ENCODE data around the gene CMTM5. TPM values are rescaled to one million over a fixed set of nuclear protein-coding genes. Genes with fewer than 3 reads are reported as not detected.

CMTM5 gene
- total RNA-seq, 2 experiments from 2014 or later: not detected

DNA sequence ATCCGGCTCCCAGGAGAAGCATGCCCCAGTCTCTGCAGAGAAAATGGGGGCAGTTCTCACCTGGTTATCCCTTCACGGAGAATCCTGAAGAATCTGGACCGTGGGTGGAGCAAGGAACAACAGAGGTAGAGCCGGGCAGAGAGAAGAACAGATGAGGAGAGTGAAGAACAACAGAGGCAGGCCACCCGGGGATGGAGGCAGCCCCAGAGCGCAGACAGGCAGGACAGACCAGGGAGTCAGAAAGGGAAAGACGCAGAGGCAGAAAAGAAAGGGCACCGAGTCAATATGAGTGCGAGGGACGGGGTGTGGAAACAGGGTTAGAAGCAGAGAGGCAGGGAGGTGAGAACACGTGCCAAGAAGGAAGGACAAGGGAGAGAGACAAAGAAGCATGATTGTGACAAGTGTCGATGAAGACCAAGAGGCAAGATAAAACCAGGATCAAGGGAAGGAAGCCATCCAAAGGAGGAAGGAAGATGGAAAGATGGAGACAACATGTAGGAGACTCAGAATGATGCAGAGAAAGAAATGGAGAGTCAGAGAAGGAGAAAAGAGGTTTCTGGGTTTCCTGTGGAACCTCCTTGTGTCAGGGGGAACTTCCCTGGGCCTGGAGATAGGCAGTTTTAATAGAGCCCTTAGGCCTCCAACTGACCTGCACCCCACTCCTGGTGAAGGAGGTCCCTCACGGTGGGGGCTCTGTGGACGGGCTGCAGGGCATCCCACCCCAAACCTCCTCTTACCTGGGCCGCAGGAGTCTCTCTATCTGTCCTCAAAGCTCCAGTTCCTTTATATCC lies 30.9 kb downstream of the CMTM5 start, which contains the start of gene MYH6:
MYH6 (minus strand) TSS at position 758 of the 791 bp plus-strand sequence. CDS start 1,050 bp downstream, outside the sequence.
- H3K4me2 ChIP-seq (ENCODE audit: low read length): no peak within 1 kb of the TSS
- no peaks in the 10 kb centered on the region for H4K20me1 ChIP-seq (ENCODE audit: insufficient read depth, low read length)
- CTCF ChIA-PET (ENCODE audit: unreplicated experiment): no interaction called here
- H3K4me1 ChIP-seq (ENCODE audit: insufficient read depth, low read length, poor library complexity, severe bottlenecking): no peaks in the 10 kb centered on the region
- H3K9me2 ChIP-seq (ENCODE audit: insufficient read depth, low read length): no peaks in the 10 kb centered on the region
- TF ChIP-seq, protein P1, sequence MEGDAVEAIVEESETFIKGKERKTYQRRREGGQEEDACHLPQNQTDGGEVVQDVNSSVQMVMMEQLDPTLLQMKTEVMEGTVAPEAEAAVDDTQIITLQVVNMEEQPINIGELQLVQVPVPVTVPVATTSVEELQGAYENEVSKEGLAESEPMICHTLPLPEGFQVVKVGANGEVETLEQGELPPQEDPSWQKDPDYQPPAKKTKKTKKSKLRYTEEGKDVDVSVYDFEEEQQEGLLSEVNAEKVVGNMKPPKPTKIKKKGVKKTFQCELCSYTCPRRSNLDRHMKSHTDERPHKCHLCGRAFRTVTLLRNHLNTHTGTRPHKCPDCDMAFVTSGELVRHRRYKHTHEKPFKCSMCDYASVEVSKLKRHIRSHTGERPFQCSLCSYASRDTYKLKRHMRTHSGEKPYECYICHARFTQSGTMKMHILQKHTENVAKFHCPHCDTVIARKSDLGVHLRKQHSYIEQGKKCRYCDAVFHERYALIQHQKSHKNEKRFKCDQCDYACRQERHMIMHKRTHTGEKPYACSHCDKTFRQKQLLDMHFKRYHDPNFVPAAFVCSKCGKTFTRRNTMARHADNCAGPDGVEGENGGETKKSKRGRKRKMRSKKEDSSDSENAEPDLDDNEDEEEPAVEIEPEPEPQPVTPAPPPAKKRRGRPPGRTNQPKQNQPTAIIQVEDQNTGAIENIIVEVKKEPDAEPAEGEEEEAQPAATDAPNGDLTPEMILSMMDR (conservative IDR thresholded peaks at IDR 0.05; ENCODE audit: low read length): no peak
- TF ChIP-seq EZH2phosphoT487 (IDR thresholded peaks at IDR 0.05; ENCODE audit: borderline replicate concordance, low read depth, low read length): no peak
- POLR2A ChIA-PET: no interaction called here
- no peak within 1 kb of the TSS for H3K27ac ChIP-seq (ENCODE audit: low read depth, low read length, poor library complexity, severe bottlenecking)
- no peaks in the 10 kb centered on the region for H3K36me3 ChIP-seq (ENCODE audit: insufficient read depth, low read length)
- no peak within 1 kb of the TSS for H3K4me3 ChIP-seq (ENCODE audit: low read depth, low read length, poor library complexity, severe bottlenecking)
- no TSS peak for BruUV-seq (replicated peaks)
- no peak for DNase-seq (ENCODE audit: low spot score)
- no peaks in the 10 kb centered on the region for H3K79me2 ChIP-seq (ENCODE audit: insufficient read depth, low read depth, low read length)
- H2AFZ ChIP-seq (ENCODE audit: low read length): no peak within 1 kb of the TSS
- intact Hi-C loops (cut with micrococcal nuclease; ENCODE audit: unreplicated experiment): no loop called here
- H3K9me3 ChIP-seq (ENCODE audit: low read length): no peaks in the 10 kb centered on the region

DNA sequence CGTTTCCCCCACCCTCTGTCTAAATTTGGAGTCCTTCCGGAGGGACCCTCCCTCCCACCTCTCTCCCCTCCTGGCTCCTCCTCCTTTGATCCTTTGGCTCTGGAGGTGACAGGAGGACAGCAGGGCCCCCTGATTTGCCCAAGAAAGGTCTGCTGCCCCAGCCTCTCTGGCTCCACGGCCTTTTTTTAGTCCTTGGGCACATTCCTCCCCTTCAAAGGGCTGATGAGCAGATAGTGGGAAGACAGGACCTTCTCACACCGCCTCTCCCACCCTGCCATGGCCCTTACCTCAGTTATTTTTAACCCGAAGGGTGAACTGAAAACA lies 31.4 kb downstream of the CMTM5 start:
- TF ChIP-seq, protein P1 (conservative IDR thresholded peaks at IDR 0.05; ENCODE audit: low read length): no peak
- no peak for TF ChIP-seq EZH2phosphoT487 (IDR thresholded peaks at IDR 0.05; ENCODE audit: borderline replicate concordance, low read depth, low read length)
- POLR2A ChIA-PET: no interaction called here
- H3K9me3 ChIP-seq (ENCODE audit: low read length): no peaks in the 10 kb centered on the region
- H3K4me3 ChIP-seq (ENCODE audit: low read depth, low read length, poor library complexity, severe bottlenecking): no peak overlapping the region
- CTCF ChIA-PET (ENCODE audit: unreplicated experiment): no interaction called here
- H3K9me2 ChIP-seq (ENCODE audit: insufficient read depth, low read length): no peaks in the 10 kb centered on the region
- no peaks in the 10 kb centered on the region for H3K36me3 ChIP-seq (ENCODE audit: insufficient read depth, low read length)
- H3K27ac ChIP-seq (ENCODE audit: low read depth, low read length, poor library complexity, severe bottlenecking): no peak overlapping the region
- H3K4me2 ChIP-seq (ENCODE audit: low read length): no peak overlapping the region
- H3K4me1 ChIP-seq (ENCODE audit: insufficient read depth, low read length, poor library complexity, severe bottlenecking): no peaks in the 10 kb centered on the region
- intact Hi-C loops (cut with micrococcal nuclease; ENCODE audit: unreplicated experiment): no loop called here
- H3K79me2 ChIP-seq (ENCODE audit: insufficient read depth, low read depth, low read length): no peaks in the 10 kb centered on the region
- BruUV-seq (replicated peaks): no TSS peak
- H4K20me1 ChIP-seq (ENCODE audit: insufficient read depth, low read length): no peaks in the 10 kb centered on the region
- no peak for DNase-seq (ENCODE audit: low spot score)
- no peak overlapping the region for H2AFZ ChIP-seq (ENCODE audit: low read length)

DNA sequence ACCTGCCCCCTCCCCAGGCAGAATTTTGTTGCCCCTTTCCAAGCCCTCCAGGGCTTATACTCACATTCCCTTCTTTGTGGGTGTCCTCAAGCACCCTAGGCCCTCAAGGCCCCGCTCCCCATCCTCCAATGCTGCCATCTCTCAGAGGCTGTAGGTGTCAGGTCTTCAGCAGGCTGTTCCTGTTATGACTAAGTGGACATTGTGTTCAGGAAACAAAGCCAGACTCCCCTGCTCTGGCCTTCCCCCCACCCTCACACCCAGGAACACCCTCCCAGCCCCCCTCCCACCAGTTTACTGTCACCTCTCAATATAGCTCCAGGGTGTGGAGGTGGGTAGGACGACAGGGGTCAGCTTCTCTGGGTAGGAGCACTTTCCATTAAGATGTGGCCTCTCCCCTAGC lies 32.6 kb downstream of the CMTM5 start:
- BruUV-seq (replicated peaks): no TSS peak
- no peak for DNase-seq (ENCODE audit: low spot score)
- H3K9me2 ChIP-seq (ENCODE audit: insufficient read depth, low read length): no peaks in the 10 kb centered on the region
- H3K4me3 ChIP-seq (ENCODE audit: low read depth, low read length, poor library complexity, severe bottlenecking): no peak overlapping the region
- H3K9me3 ChIP-seq (ENCODE audit: low read length): no peaks in the 10 kb centered on the region
- H3K27ac ChIP-seq (ENCODE audit: low read depth, low read length, poor library complexity, severe bottlenecking): no peak overlapping the region
- intact Hi-C loops (cut with micrococcal nuclease; ENCODE audit: unreplicated experiment): no loop called here
- no peaks in the 10 kb centered on the region for H3K79me2 ChIP-seq (ENCODE audit: insufficient read depth, low read depth, low read length)
- no peaks in the 10 kb centered on the region for H3K36me3 ChIP-seq (ENCODE audit: insufficient read depth, low read length)
- H3K4me1 ChIP-seq (ENCODE audit: insufficient read depth, low read length, poor library complexity, severe bottlenecking): no peaks in the 10 kb centered on the region
- no peaks in the 10 kb centered on the region for H4K20me1 ChIP-seq (ENCODE audit: insufficient read depth, low read length)
- no peak overlapping the region for H3K4me2 ChIP-seq (ENCODE audit: low read length)
- CTCF ChIA-PET (ENCODE audit: unreplicated experiment): interaction anchor here (0.6 kb wide), 1 partner anchor 898 kb away, joined by 3 read pairs; no protein-coding TSS in a partner anchor
- TF ChIP-seq, protein P1 (conservative IDR thresholded peaks at IDR 0.05; ENCODE audit: low read length): no peak
- TF ChIP-seq EZH2phosphoT487 (IDR thresholded peaks at IDR 0.05; ENCODE audit: borderline replicate concordance, low read depth, low read length): no peak
- no peak overlapping the region for H2AFZ ChIP-seq (ENCODE audit: low read length)
- POLR2A ChIA-PET: no interaction called here

Data from OCI-LY7 (cell line).